IPS-20b (cell line): ENCODE results near the gene ABO.
"Not testable (repeated sequence)": the region's sequence is repeated elsewhere in the genome, so short reads cannot be mapped to it uniquely, and the experiment has no call there.

ENCODE experiments used
- H3K27ac ChIP-seq: one replicate; pipeline ENCODE4 v1.5.1; 2013; ENCODE audit warnings: low read length
- H3K27me3 ChIP-seq: 2 replicates; pipeline ENCODE4 v1.6.1; 2013; ENCODE audit warnings: mild to moderate bottlenecking, low read length, inconsistent platforms; ENCODE audit not compliant: insufficient read depth
- H3K36me3 ChIP-seq: 2 replicates; pipeline ENCODE4 v1.6.1; 2013; ENCODE audit warnings: low read depth, mild to moderate bottlenecking, inconsistent platforms, low read length, moderate library complexity; ENCODE audit not compliant: insufficient read depth
- H3K4me1 ChIP-seq: 2 replicates; pipeline ENCODE4 v1.6.1; 2013; ENCODE audit warnings: mild to moderate bottlenecking, control low read depth, inconsistent platforms, low read length, moderate library complexity; ENCODE audit not compliant: insufficient read depth
- H3K4me3 ChIP-seq: 2 replicates; pipeline ENCODE4 v1.5.1; 2013; ENCODE audit warnings: mild to moderate bottlenecking, low read length, inconsistent platforms
- H3K9ac ChIP-seq: 2 replicates; pipeline ENCODE4 v1.6.1; 2013; ENCODE audit warnings: low read depth, mild to moderate bottlenecking, inconsistent platforms, low read length, moderate library complexity
- H3K9me3 ChIP-seq: 2 replicates; pipeline ENCODE4 v1.6.1; 2013; ENCODE audit warnings: mild to moderate bottlenecking, low read depth, low read length, inconsistent platforms; ENCODE audit not compliant: insufficient read depth

ABO gene

GRCh38 chr9:133257465-133257956, 17.5 kb downstream of the ABO start:
- no peak overlapping the region for H3K9ac ChIP-seq
- H3K4me1 ChIP-seq: peaks cover 6% of the 10 kb centered on the region; the same call in 1 of the 2 replicates

GRCh38 chr9:133256686-133257091, 18.3 kb downstream of the ABO start:
- Histone ChIP-seq H3K36me3 (no peaks in the 10 kb centered on the region), H3K9ac (no peak overlapping the region), H3K4me3 (no peak overlapping the region), H3K4me1 (peaks cover 6% of the 10 kb centered on the region; the same call in 1 of the 2 replicates), H3K9me3 (no peaks in the 10 kb centered on the region), H3K27me3 (peaks cover 15% of the 10 kb centered on the region), H3K27ac (no peak overlapping the region)

More at GRCh38 chr9:133257465-133257956, 17.5 kb downstream of the ABO start:
- Histone ChIP-seq H3K27me3 (peaks cover 15% of the 10 kb centered on the region), H3K27ac (no peak overlapping the region), H3K9me3 (no peaks in the 10 kb centered on the region), H3K36me3 (no peaks in the 10 kb centered on the region), H3K4me3 (no peak overlapping the region)

- Histone ChIP-seq H3K9me3 (no peaks in the 10 kb centered on the region), H3K4me3 (no peak overlapping the region), H3K4me1 (peaks cover 6% of the 10 kb centered on the region; the same call in 1 of the 2 replicates), H3K27me3 (peaks cover 15% of the 10 kb centered on the region), H3K36me3 (no peaks in the 10 kb centered on the region), H3K9ac (no peak overlapping the region), H3K27ac (no peak overlapping the region)
These were observed 18.9 kb downstream of the ABO start for GRCh38 chr9:133256136-133256461.

- Histone ChIP-seq H3K9ac (no peak overlapping the region), H3K9me3 (no peaks in the 10 kb centered on the region), H3K36me3 (no peaks in the 10 kb centered on the region), H3K27ac (no peak overlapping the region), H3K4me3 (no peak overlapping the region), H3K27me3 (peaks cover 15% of the 10 kb centered on the region), H3K4me1 (peaks cover 6% of the 10 kb centered on the region; the same call in 1 of the 2 replicates)
These were observed 19.4 kb downstream of the ABO start for GRCh38 chr9:133255371-133256135.

GRCh38 chr9:133254471-133254870, 20.5 kb downstream of the ABO start:
- H3K36me3 ChIP-seq: no peaks in the 10 kb centered on the region
- H3K27ac ChIP-seq: no peak overlapping the region
- H3K4me3 ChIP-seq: no peak overlapping the region
- H3K4me1 ChIP-seq: peaks cover 6% of the 10 kb centered on the region; the same call in 1 of the 2 replicates
- H3K9me3 ChIP-seq: no peaks in the 10 kb centered on the region
- H3K9ac ChIP-seq: no peak overlapping the region
- peaks cover 17% of the 10 kb centered on the region for H3K27me3 ChIP-seq

- Histone ChIP-seq H3K4me1 (peaks cover 6% of the 10 kb centered on the region; the same call in 1 of the 2 replicates), H3K27ac (no peak overlapping the region), H3K9ac (no peak overlapping the region), H3K9me3 (no peaks in the 10 kb centered on the region), H3K36me3 (no peaks in the 10 kb centered on the region), H3K4me3 (no peak overlapping the region), H3K27me3 (peaks cover 17% of the 10 kb centered on the region)
These were observed 21.7 kb downstream of the ABO start for GRCh38 chr9:133253268-133253667.

- H3K4me1 ChIP-seq: no peaks in the 10 kb centered on the region
- H3K4me3 ChIP-seq: no peak overlapping the region
- peaks cover 12% of the 10 kb centered on the region for H3K27me3 ChIP-seq
- no peak overlapping the region for H3K27ac ChIP-seq
- no peaks in the 10 kb centered on the region for H3K9me3 ChIP-seq
- no peaks in the 10 kb centered on the region for H3K36me3 ChIP-seq
- H3K9ac ChIP-seq: no peak overlapping the region
These were observed 22.5 kb downstream of the ABO start for GRCh38 chr9:133252301-133253020.

- Histone ChIP-seq H3K9ac (no peak overlapping the region), H3K36me3 (no peaks in the 10 kb centered on the region), H3K9me3 (no peaks in the 10 kb centered on the region), H3K4me3 (no peak overlapping the region), H3K27me3 (peaks cover 12% of the 10 kb centered on the region), H3K27ac (no peak overlapping the region), H3K4me1 (no peaks in the 10 kb centered on the region)
These were observed 23.2 kb downstream of the ABO start for GRCh38 chr9:133251773-133252172.

- H3K36me3 ChIP-seq, H3K9ac ChIP-seq, H3K4me3 ChIP-seq, H3K27ac ChIP-seq, H3K9me3 ChIP-seq, H3K4me1 ChIP-seq: not testable (repeated sequence)
- H3K27me3 ChIP-seq: peaks cover 12% of the 10 kb centered on the region
These were observed 23.8 kb downstream of the ABO start for GRCh38 chr9:133251221-133251620.

GRCh38 chr9:133250741-133251170, 24.2 kb downstream of the ABO start:
- H3K27me3 ChIP-seq: peaks cover 12% of the 10 kb centered on the region
- no peak overlapping the region for H3K9ac ChIP-seq
- no peaks in the 10 kb centered on the region for H3K36me3 ChIP-seq
- no peaks in the 10 kb centered on the region for H3K9me3 ChIP-seq
- no peaks in the 10 kb centered on the region for H3K4me1 ChIP-seq
- H3K4me3 ChIP-seq: no peak overlapping the region
- H3K27ac ChIP-seq: no peak overlapping the region

GRCh38 chr9:133249337-133249736, 25.7 kb downstream of the ABO start:
- Histone ChIP-seq H3K27ac (no peak overlapping the region), H3K27me3 (peaks cover 12% of the 10 kb centered on the region), H3K4me3 (no peak overlapping the region)

More at GRCh38 chr9:133249337-133249736, 25.7 kb downstream of the ABO start:
- no peaks in the 10 kb centered on the region for H3K36me3 ChIP-seq
- no peaks in the 10 kb centered on the region for H3K4me1 ChIP-seq
- H3K9me3 ChIP-seq: no peaks in the 10 kb centered on the region
- no peak overlapping the region for H3K9ac ChIP-seq
